DMS114 treated with DMSO at 0.1 percent for 48 hours (cell line): ENCODE data around the gene SYT3.

Source experiments
- DNase-seq: peaks from one replicate; lab custom pipeline; 2025; ENCODE audit not compliant: unreplicated experiment; lab: John Stamatoyannopoulos, UW

The SYT3 gene

DNA sequence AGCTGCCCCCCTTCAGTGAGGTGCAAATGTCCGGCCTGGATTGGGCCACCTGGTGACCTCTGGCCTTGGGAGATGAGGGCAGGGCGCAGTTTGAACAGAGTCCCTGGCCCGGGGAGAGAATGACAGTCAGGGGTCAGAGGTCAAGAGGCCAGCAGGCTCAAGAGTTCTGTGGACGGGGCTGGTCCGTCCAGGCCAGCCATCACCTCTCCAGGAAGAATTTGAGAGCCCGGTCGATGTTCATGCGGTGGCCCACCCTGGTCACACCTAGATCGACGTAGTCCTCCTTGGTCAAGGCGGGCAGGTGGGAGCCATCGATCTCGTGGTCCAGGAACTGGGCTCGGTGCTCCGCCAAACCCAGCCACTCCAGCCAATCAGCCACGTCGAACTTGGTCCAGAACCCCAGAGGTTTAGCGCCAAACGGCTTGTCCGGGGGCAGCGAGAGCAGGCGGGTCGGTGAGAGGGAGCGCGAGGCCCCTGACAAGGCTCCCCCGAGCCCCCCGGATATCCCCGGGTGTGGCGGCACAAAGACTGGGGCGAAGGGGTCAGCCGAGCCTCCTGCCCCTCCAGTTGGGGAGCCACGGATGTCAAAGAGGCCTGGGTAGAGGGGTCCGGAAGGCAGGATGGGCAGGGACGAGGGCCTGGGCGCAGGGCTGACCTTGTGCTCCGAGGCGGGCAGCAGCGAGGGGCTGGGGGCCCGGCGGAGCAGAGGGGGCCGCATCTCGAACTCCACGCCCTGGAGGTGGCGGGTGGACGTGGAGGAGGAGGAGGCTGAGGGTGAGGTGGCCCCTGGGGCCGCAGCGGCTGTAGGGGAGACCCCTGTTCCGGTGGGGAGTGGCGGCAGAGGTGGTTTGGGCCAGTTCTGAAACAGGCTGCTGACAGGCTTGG, 22.3 kb upstream of the SYT3 start:
- no peak for DNase-seq

- DNase-seq = no peak
These were observed 21.3 kb upstream of the SYT3 start for GRCh38 chr19:50661023-50661422.

- no peak for DNase-seq
These were observed 20.3 kb upstream of the SYT3 start for GRCh38 chr19:50660088-50660366.

DNA sequence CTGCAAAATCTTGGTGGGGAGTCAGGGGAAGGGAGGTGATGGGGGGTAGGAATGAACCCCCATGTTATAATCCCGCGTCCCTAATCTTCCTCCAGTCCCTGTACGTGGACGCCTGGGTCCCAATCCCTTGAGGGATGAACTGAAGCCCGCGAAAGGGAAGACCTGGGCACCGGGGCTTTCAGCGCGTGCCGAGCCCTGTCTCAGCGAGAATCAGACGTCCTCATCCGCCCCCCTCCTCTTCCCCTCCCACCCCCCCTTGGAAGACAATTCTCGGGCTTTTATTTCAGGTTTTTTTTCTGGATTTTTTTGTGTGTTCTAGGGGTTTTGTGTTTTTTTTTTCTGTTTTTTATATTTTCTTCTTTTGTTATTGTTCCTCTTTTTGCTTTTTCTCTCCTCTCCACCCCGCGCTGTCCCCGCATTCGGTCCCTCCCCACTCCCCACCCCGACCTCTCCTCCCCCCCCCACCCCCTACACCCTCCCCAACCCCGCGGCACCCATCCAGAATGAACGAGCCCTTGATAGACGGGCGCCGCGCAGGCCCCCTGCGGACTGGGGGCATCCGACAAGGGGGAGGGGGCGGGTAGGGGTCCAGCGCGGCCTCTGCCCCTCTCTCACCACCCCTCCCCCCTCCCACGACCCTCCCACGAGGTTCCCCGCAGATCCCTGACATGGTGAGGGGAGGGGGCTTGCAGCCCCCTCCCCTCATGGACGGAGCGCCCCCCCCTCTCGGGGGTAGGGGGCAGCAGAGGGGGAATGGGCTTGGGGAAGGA, 19.8 kb upstream of the SYT3 start:
- no peak for DNase-seq

- peak; percentile 65 for DNase-seq
These were observed 19.0 kb upstream of the SYT3 start for GRCh38 chr19:50658441-50659317.

GRCh38 chr19:50657712-50658440, 18.2 kb upstream of the SYT3 start:
- peak; percentile 97 for DNase-seq

DNA sequence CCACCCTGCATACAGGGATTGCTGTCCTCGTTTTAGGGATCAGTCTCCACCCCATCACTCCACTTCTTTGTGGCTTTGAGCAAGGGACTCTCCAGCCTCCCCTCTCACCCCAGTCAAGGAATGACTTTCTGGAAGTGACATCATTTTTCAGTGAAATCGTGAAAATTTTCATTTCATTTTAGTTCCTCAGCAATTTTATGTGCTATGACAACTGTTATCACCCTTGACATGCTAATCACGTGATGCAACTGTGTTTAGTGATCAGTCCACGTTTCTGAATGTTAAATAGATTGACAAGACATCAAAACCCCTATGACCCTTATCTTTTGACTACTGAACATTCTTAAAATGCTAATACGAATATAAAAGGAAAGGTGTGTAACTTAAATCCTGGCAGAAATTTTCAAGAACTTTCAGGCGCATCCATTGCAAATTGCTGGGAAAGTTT, 17.6 kb upstream of the SYT3 start:
- DNase-seq = no peak

DNA sequence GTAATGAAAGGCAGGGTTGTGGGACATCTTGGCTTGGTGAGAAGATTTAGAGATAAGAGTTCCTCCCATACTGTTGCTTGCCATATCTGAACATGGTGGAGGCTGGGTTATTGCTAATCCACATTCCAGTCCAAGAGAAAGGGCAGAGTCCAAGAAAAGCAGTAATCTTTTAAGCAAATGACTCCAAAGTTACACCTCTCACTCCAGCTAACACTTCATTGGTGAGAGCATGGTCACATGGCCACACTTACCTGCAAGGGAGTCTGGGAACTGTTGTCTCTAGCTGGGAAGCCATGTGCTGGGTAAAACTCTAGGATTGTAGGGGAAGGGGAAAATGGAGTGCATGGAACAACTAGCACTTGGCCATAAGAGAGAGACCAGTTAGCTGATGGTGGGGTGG, 15.2 kb upstream of the SYT3 start:
- no peak for DNase-seq

- DNase-seq = no peak
These were observed 13.0 kb upstream of the SYT3 start for GRCh38 chr19:50652722-50653121.

DNA sequence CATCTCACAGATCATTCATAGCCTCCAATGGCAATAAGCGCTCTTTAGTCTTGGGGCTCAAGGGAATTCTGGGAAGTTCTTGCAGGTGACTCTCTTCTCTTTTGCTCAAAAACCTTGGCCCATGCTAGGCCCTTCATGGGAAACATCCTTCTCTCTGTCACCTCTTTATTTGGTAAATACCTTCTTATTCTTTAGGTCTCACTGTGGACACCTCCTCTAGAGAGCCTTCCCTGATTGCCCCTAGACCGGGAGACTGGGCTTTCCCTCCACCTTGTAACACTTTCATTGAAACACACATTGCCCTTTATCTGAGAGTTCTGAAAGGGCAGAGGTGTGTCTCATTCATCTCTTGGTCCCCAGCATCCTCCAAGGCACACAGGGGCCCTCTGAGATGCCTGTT, 11.5 kb upstream of the SYT3 start:
- no peak for DNase-seq

DNA sequence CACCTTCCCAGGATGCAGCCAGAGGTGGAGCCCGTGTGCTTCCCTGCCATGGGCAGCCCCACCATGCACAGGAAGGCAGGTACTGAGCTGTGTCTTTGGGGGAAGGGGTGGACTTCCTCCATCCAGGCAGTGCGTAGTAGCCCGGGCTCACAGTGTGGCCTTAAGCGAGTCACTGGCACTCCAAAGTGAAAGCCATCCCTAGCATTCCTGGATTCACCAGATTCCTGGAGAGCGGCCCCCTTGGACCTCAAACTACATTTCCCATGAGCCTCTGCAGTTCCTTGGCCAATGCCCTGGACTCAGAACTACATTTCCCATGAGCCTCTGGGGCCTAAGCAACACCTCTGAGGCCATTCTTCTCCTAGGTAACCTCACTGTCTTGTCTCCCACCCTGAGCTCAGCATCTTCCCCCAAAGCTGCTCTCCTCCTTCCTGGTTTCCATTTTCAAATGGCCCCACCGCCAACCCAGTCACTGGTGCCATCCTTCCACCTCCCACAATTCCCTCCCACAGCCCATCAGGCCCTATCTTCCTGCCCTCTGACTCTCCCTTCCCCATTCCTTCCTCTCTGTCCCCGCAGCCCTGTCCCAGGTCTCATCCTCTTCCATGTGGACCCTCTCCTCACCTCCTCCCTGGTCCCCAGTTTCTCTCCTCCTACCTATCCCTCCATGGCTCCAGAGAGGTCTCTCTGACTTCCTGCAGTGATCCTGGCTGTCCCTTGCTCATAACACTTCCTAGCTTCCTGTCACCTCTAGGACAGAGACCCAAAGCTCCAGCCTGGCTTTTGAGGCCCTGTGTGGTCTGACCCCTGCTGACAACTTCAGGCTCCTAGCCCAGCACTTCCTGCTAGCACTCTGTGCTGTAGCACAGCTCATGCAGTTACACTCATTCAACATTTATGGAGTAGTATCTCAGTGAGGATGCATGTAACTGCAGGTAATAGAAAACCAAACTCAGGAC, 10.0 kb upstream of the SYT3 start, which contains the start of gene C19orf81:
TSS of gene C19orf81 (plus strand) at position 13 of the 959 bp plus-strand sequence. CDS start at position 13, 0 bp downstream.
- DNase-seq = no peak

DNA sequence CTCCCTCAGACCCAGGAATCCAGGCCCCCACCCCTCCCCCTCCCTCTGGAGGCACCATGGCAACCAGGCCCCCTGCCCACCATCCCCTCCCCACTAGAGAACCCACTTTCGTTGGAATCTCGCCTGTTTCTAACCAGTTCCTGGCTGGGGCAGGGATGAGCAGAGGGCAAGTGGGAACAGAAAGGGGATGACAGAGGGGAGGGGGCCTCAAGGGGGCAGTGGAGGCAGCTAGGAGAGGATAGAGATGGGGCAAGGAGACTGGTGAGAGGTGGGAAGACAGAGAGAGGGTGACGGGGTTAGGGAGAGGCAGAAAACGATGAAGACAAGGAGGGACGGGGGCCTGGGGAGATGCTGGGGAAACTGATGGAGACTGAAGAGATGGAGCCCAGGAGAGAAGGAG, 9.0 kb upstream of the SYT3 start:
- no peak for DNase-seq

DNA sequence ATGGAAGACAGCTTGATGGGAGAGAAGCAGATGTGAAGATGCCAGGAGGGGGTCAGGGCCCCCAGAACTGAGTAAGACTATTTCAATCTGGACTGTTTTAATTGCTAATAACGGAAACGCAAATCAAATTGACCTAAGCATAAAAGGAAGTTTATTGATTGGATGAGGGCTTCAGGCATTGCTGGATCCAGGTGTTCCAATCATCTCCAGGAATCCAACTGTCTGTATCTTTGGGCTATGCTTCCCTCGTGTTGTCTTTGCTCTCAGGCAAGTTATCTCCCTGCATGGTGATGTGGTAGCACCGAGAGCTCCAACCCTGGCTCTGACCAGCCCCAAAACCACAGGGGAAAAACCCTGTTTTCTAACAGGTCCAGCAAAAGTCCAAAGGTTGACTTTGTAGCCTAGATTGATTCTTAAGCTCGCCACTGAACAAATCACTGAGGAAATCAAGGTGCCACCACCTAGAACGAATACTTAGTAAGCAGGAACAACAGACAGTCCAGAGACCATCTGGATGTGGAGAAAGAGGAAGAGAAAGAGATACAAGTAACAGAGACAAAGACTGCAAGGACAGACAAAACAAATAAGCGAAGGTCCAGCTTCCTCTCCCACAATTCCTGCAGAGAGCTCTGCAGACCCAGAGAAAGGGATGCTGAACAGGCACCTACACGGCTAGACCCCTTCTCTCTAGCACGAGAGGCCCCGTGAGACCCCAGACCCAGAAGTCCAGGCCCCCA, 8.4 kb upstream of the SYT3 start:
- no peak for DNase-seq

GRCh38 chr19:50646074-50646807, 6.6 kb upstream of the SYT3 start:
- no peak for DNase-seq

GRCh38 chr19:50645107-50645506, 5.4 kb upstream of the SYT3 start:
- DNase-seq = no peak

DNA sequence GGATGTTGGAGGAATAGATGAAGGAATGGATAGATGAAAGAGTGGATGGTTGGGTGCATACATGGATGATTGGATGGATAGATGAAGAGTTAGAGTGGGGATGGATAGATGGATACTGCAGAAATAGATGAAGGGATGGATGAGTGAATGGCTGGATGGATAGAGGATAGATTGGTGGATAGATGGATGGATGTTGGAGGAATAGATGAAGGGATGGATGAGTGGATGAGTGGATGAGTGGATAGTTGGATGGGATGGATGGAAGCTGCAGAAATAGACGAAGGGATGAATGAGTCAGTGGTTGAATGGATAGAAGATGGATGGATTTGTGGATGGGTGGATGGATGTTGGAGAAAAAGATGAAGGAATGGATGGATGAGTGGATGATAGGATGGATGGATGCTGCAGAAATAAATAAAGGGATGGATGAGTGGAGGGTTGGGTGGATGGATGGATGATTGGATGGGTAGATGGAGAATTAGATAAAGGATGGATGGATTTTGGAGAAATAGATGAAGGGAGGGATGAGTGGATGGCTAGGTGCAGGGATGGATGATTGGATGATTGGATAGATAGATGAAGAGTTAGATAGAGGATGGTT, 4.7 kb upstream of the SYT3 start:
- DNase-seq = no peak

GRCh38 chr19:50640368-50640767, 687 bp upstream of the SYT3 start:
- DNase-seq = no peak

GRCh38 chr19:50638600-50638999, 1.1 kb downstream of the SYT3 start:
- no peak for DNase-seq
